ENCODE measurements around the gene DNMBP. TPM values are rescaled to one million over a fixed set of nuclear protein-coding genes. Genes with fewer than 3 reads are reported as not detected.
"Not testable (repeated sequence)": the region's sequence is repeated elsewhere in the genome, so short reads cannot be mapped to it uniquely, and the experiment has no call there.

The DNMBP gene
- total RNA-seq, 1 donor: 14.1 TPM

GRCh38 chr10:99858849-99859248 is 150.9 kb downstream of the DNMBP start:
- Histone ChIP-seq H3K4me1 (ENCODE audit: insufficient read depth, low read length) (no peaks in the 10 kb centered on the region), H3K9me3 (ENCODE audit: low read depth, low read length) (no peaks in the 10 kb centered on the region), H3K27me3 (ENCODE audit: insufficient read depth, low read length) (no peaks in the 10 kb centered on the region), H3K4me3 (ENCODE audit: low read length) (no peak overlapping the region)

DNA sequence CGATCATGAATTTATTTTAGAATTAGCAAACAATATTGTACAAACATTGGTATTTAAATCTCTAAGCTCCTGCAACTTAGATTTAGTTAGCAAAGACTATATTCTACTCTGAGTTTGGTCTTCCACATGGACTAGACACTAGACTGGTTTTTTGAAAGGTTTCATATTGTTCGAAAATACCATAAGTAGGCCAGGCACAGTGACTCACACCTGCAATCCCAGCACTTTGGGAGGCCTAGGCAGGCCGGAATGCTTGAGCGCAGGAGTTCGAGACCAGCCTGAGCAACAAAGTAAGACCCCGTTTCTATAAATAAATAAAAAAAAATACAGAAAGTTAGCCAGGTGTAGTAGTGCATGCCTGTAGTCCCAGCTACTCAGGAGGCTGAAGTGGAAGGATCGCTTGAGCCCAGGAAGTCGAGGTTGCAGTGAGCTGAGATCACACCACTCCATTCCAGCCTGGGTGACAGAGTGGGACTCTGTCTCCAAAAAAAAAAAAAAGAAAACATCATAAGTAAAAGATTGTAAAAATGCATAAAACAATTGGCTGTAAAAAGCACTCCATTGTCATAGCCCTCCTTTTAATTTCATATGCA is 154.2 kb downstream of the DNMBP start:
- H3K9me3 ChIP-seq (ENCODE audit: low read depth, low read length): no peaks in the 10 kb centered on the region
- H3K4me3 ChIP-seq (ENCODE audit: low read length): no peak overlapping the region
- H3K27me3 ChIP-seq (ENCODE audit: insufficient read depth, low read length): no peaks in the 10 kb centered on the region
- no peaks in the 10 kb centered on the region for H3K4me1 ChIP-seq (ENCODE audit: insufficient read depth, low read length)

DNA sequence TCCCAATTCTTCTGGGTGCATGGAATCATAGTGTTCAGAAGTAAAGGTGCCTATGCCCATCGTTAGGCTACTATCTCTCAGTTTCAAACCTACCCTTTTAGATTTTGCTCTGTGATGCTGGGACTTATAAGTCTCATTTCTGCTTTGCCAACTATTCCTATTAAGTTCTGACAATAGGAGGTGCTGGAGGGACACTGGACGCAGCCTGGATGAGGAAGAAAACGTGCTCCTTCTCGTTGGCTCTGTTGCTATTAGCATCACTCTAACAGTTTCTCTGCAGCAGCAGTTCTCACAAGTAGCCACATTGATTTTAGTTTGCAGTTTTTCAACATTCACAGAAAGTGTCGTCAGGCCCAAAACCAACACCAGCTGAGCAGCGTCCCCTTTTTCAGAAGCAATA is 154.9 kb downstream of the DNMBP start:
- no peaks in the 10 kb centered on the region for H3K27me3 ChIP-seq (ENCODE audit: insufficient read depth, low read length)
- no peaks in the 10 kb centered on the region for H3K4me1 ChIP-seq (ENCODE audit: insufficient read depth, low read length)
- no peaks in the 10 kb centered on the region for H3K9me3 ChIP-seq (ENCODE audit: low read depth, low read length)
- no peak overlapping the region for H3K4me3 ChIP-seq (ENCODE audit: low read length)

GRCh38 chr10:99853655-99854054 is 156.1 kb downstream of the DNMBP start:
- H3K4me3 ChIP-seq (ENCODE audit: low read length): no peak overlapping the region
- no peaks in the 10 kb centered on the region for H3K9me3 ChIP-seq (ENCODE audit: low read depth, low read length)
- no peaks in the 10 kb centered on the region for H3K4me1 ChIP-seq (ENCODE audit: insufficient read depth, low read length)
- H3K27me3 ChIP-seq (ENCODE audit: insufficient read depth, low read length): no peaks in the 10 kb centered on the region

DNA sequence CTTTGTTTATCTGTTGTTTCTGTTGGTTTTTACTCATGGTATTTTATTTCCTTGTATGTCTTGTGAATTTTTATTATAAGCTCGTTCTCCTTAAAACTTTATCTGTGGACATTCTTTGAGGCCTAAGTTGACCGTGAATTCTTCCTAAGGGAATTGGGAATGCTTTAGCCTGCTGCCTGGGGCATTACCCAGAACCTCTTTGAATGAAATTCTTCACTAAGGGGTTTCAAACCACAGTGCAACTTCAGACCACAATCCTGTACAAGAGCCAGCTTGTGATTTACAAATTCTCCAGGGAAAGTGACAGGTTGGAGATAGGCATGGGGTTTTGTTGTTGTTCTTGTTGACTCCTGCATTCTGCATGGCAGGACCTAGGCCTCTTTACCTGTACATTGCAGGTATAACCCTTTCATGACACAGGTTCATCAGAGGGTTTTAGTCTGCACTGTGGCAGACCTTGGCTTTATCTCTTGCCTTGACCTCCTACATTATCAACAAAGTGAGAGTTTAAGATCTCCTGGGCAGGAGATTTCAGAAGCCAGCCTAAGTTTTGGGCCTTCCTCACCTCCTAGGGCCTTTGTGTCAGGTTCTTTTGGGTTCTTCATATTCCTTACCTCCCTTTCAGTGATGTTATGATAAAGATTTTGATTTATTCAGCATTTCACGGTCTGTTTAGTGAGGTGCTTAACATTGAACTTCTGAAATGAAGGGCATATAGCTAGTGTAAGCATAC is 157.1 kb downstream of the DNMBP start:
- Histone ChIP-seq H3K4me1 (ENCODE audit: insufficient read depth, low read length) (no peaks in the 10 kb centered on the region), H3K27me3 (ENCODE audit: insufficient read depth, low read length) (no peaks in the 10 kb centered on the region), H3K4me3 (ENCODE audit: low read length) (no peak overlapping the region), H3K9me3 (ENCODE audit: low read depth, low read length) (no peaks in the 10 kb centered on the region)

DNA sequence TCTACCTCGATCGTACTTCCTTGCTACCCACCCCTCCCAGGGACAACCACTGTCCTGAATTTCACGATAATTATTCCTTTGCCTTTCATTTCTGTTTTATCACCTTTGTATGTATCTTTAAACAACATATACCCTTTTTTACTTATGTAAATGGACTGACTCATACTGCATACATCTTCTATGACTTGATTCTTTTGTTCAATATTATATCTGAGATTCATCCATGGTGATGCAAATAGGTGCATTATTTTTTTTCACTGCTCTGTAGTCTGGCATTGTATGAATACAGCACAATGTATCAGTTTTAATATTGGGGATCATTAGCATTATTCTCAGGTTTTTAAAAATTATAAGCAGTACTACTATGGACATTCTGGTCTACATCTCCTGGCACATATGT is 157.9 kb downstream of the DNMBP start:
- H3K27me3 ChIP-seq (ENCODE audit: insufficient read depth, low read length): no peaks in the 10 kb centered on the region
- no peaks in the 10 kb centered on the region for H3K4me1 ChIP-seq (ENCODE audit: insufficient read depth, low read length)
- H3K4me3 ChIP-seq (ENCODE audit: low read length): no peak overlapping the region
- H3K9me3 ChIP-seq (ENCODE audit: low read depth, low read length): no peaks in the 10 kb centered on the region

DNA sequence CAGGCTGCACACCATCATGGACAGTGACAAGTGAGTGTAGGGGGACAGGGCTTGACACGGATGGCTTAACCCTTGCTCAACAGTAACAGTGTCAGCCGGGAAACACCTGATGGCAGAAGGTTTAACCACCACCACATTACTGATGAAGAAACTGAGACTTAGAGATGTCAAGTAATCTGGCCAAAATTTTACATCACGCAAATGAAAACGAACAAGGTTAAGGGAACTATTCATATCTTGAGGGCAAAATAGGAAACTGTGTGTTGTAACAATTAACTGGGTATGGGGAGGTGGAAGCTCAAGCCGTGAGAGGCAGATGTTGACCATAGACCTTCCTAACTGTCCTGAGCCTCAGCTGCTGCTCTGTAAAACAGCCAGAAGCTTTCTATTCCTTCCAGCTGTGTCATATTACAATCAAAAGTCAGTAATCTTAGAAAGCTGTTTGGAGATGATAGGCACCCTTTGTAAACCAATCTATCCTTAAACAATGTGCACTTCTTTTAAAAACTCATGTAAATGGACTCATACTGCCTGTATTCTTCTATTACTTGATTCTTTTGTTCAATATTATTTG is 158.9 kb downstream of the DNMBP start:
- Histone ChIP-seq H3K9me3 (ENCODE audit: low read depth, low read length) (no peaks in the 10 kb centered on the region), H3K4me3 (ENCODE audit: low read length) (no peak overlapping the region), H3K4me1 (ENCODE audit: insufficient read depth, low read length) (peaks cover 7% of the 10 kb centered on the region), H3K27me3 (ENCODE audit: insufficient read depth, low read length) (no peaks in the 10 kb centered on the region)

DNA sequence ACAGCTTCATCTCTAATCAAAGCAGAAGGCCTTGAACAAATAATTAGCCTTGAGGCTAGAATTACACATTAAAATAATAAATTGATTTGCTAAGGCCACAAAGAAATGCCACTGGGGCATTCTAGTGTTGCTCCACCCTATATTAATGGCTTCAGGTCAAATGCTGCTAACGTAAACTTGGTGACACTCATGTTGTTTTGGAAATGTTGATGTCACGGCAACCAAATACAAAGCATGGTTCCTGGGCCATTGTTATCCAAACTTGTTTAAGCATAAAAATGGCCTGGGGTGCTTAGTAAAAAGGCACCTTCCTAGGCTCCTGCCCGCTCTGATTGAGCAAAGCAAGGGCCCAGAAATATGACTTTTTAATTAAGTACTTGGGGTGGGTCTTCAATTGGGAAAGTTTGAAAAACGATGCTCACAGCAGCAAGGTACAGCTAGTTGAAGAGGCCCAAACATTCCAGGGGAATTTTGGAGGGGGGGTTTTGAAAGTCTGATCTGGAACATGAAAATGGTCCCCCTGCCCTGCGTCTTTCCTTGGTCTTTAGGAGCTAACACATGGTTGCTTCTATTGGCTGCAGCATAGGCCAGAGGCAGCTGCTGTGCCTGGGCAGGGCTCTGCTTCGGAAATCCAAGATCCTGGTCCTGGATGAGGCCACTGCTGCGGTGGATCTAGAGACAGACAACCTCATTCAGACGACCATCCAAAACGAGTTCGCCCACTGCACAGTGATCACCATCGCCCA is 159.6 kb downstream of the DNMBP start:
- Histone ChIP-seq H3K4me1 (ENCODE audit: insufficient read depth, low read length) (peaks cover 11% of the 10 kb centered on the region), H3K4me3 (ENCODE audit: low read length) (no peak overlapping the region), H3K9me3 (ENCODE audit: low read depth, low read length) (no peaks in the 10 kb centered on the region), H3K27me3 (ENCODE audit: insufficient read depth, low read length) (no peaks in the 10 kb centered on the region)

DNA sequence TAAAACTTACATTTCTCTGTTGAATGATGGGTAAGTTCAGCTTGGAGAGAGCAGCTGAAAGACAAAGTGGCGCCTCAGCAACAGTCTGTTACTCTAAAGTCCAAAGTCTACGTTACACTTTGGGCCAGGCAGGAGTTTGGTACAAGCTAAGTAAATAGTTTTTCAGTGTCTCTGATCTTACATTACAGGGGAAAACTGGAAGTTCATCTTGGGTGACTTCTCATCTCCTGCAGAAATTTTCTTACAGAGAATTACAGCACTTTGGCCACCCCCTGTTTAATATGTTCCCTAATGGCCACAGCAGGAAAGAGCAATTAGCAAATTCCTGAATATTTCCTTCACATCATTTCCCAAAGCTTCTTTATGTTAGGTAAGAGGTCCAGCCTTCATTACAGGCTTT is 160.2 kb downstream of the DNMBP start:
- Histone ChIP-seq H3K27me3 (ENCODE audit: insufficient read depth, low read length) (no peaks in the 10 kb centered on the region), H3K4me1 (ENCODE audit: insufficient read depth, low read length) (peaks cover 12% of the 10 kb centered on the region), H3K4me3 (ENCODE audit: low read length) (no peak overlapping the region), H3K9me3 (ENCODE audit: low read depth, low read length) (no peaks in the 10 kb centered on the region)

DNA sequence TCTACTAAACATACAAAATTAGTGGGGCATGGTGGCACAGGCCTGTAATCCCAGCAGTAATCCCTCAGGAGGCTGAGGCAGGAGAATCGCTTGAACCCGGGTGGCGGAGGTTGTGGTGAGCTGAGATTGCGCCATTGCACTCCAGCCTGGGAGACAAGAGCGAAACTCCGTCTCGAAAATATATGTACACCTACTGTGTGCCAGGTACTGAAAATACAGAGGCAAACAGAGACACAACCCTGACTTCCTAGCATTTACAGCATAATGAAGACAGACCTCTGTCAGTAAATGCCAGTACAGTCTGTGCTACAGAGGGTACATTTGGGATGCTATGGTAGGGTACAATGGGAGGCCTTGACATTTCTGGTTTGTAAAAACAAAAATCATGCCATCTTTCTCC is 160.7 kb downstream of the DNMBP start:
- Histone ChIP-seq H3K4me3 (ENCODE audit: low read length) (no peak overlapping the region), H3K9me3 (ENCODE audit: low read depth, low read length) (no peaks in the 10 kb centered on the region), H3K4me1 (ENCODE audit: insufficient read depth, low read length) (peaks cover 17% of the 10 kb centered on the region), H3K27me3 (ENCODE audit: insufficient read depth, low read length) (no peaks in the 10 kb centered on the region)

DNA sequence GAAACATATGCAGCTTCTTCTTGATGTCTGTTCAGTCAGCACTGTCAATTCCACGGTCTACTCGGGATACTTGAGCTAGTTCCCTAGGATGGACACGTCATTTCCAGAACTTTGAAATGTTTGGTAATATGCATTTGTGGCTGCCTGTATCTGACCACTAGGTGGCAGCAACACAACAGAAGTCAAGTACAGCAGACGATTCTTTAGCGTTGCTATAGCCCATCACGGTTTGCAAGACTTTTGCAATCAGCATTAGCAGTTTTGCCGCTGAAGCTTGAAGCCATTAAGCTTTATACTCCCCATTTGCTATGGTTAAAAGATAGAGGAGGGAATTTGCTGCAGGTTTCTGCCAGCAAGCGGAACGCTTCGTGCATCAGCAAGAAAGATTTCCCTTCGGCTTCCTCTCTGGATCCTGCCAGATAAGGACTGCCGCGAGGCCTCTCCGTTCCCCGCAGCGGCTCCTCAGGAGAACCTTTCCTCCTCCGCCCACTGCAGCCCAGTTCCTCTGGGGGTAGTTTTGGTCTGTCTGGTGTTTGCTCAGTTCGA is 163.8 kb downstream of the DNMBP start:
- no peaks in the 10 kb centered on the region for H3K9me3 ChIP-seq (ENCODE audit: low read depth, low read length)
- H3K27me3 ChIP-seq (ENCODE audit: insufficient read depth, low read length): no peaks in the 10 kb centered on the region
- peaks cover 17% of the 10 kb centered on the region for H3K4me1 ChIP-seq (ENCODE audit: insufficient read depth, low read length)
- H3K4me3 ChIP-seq (ENCODE audit: low read length): peak overlapping the region; percentile 4

DNA sequence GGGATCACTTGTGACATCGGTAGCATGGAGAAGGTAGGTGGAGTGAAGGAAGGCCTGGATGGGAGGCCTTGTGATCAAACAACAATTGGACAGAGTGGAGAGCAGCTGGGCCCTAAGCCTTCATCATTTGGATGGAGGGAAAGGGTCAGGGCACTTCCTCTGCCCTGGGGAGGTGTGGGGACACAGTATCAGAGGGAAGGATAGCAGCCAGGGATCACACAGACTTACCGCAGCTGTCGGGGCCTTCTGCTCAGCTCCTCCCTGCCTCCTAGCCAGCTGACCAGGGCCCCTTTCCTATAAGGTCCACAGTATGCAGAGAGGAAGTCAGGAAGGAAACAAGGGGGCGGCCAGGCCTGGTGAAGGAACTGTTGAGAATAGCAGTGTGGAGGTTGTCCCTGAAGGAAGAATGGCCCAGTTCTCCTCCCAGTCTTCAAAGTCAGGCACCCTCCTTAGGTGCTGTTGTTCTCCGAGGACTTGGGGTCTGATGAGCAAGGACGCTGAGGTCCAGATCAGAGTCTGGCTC is 165.3 kb downstream of the DNMBP start:
- no peaks in the 10 kb centered on the region for H3K9me3 ChIP-seq (ENCODE audit: low read depth, low read length)
- H3K4me1 ChIP-seq (ENCODE audit: insufficient read depth, low read length): peaks cover 17% of the 10 kb centered on the region
- no peaks in the 10 kb centered on the region for H3K27me3 ChIP-seq (ENCODE audit: insufficient read depth, low read length)
- H3K4me3 ChIP-seq (ENCODE audit: low read length): no peak overlapping the region

DNA sequence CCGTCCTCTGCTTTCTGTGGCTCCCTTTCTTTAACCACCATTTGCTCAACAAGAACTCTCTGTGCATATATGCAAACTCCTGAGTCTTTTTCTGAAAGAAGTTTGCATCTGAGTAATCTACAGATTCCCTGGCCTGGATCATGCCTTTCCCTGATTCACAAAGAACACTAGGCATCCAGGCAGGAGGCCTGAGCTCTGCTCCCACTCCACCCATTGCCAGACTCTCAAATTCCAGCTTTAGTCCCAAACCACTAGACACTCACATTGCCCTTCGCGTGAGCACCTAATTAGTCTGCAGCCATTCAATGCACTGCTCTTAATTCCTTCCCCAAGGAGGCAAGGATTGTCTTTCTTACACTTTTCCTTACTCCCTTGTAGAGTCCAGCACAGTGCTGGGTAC is 166.4 kb downstream of the DNMBP start:
- Histone ChIP-seq H3K4me3 (ENCODE audit: low read length) (no peak overlapping the region), H3K9me3 (ENCODE audit: low read depth, low read length) (no peaks in the 10 kb centered on the region), H3K27me3 (ENCODE audit: insufficient read depth, low read length) (no peaks in the 10 kb centered on the region), H3K4me1 (ENCODE audit: insufficient read depth, low read length) (peaks cover 17% of the 10 kb centered on the region)

GRCh38 chr10:99841746-99842145 is 168.0 kb downstream of the DNMBP start:
- no peak overlapping the region for H3K4me3 ChIP-seq (ENCODE audit: low read length)
- no peaks in the 10 kb centered on the region for H3K9me3 ChIP-seq (ENCODE audit: low read depth, low read length)
- H3K4me1 ChIP-seq (ENCODE audit: insufficient read depth, low read length): peaks cover 17% of the 10 kb centered on the region
- H3K27me3 ChIP-seq (ENCODE audit: insufficient read depth, low read length): no peaks in the 10 kb centered on the region

DNA sequence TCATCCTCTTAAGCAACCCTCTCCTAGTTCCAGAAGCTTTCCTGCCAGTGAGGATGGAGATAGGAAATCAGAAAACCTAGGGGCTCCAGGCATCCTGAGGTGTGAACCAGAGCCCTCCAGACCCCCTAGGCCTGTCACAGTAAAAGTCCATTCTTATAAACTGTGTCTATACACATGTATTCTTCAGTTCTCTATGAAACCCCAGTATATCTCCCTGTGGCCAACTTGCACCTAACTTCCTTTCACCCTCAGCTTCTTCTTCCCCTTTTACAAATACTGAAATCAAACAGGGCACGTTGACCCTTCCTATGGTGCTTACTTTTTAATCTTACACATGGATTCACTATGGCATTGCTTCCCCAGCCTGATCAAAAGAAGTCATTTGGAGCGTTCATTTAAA is 168.9 kb downstream of the DNMBP start:
- peaks cover 10% of the 10 kb centered on the region for H3K4me1 ChIP-seq (ENCODE audit: insufficient read depth, low read length)
- not testable (repeated sequence) for H3K9me3 ChIP-seq (ENCODE audit: low read depth, low read length); H3K4me3 ChIP-seq (ENCODE audit: low read length); H3K27me3 ChIP-seq (ENCODE audit: insufficient read depth, low read length)

Data from mononuclear cell (primary cell).